GM12874 (cell line): ENCODE data around the gene MTREX.

Source experiments
- CTCF ChIP-seq: IDR thresholded peaks from 2 replicates; pipeline ENCODE4 v1.5.1; 2011; ENCODE audit warnings: low read depth, mild to moderate bottlenecking, control low read depth, low read length, moderate library complexity; ENCODE audit not compliant: insufficient read depth

MTREX gene

DNA sequence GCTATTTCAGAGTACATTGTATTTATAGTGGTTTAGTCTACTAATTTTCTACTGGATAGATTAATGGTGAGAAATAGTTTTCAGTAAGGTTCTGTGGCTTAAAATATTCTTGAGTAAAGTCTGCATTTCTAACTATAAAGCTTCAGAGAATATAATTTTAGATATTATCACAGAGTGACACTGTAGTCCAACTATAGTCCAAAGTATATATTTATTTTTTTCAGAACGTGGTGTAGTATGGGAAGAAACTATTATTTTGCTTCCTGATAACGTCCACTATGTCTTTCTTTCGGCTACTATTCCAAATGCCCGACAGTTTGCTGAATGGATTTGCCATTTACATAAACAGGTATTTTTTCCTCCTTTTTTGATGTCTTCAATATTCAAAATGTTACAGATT, 35.3 kb downstream of the MTREX start:
- TF ChIP-seq CTCF: no peak

DNA sequence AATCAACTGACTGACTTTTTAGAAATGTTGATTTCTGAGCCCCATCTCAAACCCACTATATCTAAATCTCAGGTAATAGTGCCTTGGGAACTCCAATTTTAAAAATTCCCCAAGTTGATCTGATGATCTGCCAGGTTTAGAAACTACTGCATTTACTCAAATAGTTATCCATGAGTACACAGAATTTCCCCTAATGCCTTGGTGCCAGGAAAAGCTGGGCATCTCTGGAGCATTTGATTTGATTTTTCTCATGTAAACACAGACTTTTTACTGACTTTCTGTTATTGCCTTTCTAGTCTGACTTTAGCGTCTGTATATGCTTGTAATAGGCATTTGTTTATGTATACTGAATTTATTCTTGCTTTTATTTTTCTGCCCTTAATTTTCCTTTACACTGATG, 35.8 kb downstream of the MTREX start:
- TF ChIP-seq CTCF: no peak

DNA sequence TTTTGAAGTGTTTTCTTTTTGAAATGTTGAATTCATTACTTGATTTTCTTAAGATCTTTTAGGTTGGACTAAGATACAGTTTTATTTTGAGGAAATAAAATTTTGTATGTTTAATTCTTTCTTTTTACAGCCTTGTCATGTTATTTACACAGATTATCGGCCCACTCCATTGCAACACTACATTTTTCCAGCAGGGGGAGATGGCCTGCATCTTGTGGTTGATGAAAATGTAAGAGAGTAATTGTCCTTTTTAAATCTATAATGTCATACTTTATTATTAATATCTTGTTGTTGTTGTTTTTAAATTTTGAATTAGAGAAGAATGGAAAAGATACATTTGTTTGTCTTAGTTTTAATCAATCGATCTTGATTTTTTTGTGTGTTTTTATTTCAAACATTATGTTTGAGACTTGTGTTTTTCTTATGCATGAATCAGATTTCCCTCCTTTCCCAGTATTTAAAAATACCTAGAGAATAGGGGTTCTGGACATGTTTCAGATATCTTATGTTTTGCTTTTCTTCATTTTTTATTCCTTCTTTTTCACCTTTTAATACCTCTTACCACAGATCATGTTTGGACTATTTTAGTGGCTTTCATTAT, 36.7 kb downstream of the MTREX start:
- peak; percentile 56 for TF ChIP-seq CTCF

DNA sequence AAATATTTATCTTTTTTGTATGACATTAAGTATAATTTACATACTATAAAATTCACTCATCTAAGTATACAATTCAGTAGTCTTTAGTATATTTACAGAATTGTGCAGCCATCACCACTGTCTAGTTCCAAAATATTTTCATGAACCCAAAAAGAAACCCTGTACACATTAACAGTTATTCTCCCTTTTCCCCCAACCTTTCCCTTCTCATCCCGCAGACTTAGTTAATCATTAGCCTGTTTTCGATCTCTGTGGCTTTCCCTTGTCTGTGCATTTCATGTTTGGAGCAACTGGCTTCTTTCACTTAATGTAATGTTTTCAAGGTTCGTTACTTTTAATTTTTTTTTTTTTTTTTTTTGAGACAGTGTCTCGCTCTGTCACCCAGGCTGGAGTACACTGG, 37.5 kb downstream of the MTREX start:
- no peak for TF ChIP-seq CTCF

GRCh38 chr5:55347786-55348185, 40.0 kb downstream of the MTREX start:
- no peak for TF ChIP-seq CTCF

DNA sequence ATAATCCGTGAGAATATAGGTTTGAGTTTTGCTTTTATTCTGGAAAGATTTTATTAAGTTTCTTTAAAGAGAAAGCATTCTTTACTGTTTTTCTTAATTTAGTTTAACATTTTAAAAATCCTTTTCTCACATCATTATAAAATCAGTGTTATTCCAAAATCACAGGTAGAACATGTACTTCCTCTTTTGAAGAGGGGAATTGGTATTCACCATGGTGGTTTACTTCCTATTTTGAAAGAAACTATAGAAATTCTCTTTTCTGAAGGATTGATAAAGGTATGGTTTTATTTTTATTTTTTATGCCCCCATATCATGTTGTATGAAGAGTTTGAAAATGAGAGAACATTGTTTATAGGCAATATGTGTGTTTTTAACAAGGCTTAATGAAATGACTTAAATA, 43.0 kb downstream of the MTREX start:
- TF ChIP-seq CTCF: no peak

DNA sequence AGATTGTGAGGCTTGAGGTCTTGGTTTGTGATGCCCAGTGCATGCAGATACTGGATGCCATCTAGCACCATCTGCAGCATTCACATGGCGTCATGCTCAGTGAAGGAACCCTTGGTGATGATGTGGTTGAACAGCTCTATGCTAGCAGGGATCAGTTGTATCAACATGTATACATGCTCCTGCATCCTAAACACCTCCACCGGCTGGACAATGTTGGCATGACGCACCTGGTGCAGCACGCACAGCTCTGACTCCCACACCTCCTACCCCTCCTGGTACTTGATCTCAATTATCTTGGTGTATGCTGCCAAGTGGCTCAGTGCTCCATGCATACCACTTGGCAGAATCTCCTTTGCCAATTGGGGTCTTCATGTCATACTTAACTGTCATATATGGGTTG, 49.1 kb downstream of the MTREX start:
- no peak for TF ChIP-seq CTCF
